NB4 (cell line): ENCODE data around the gene TBC1D32.

ENCODE experiments used
- CTCF ChIP-seq: IDR thresholded peaks from one replicate; pipeline ENCODE4 v1.5.1; 2012; ENCODE audit warnings: low read depth, low read length
- MAX ChIP-seq: IDR thresholded peaks from 2 replicates; pipeline ENCODE4 v1.6.1; 2011; ENCODE audit warnings: low read depth, low read length
- MYC ChIP-seq: IDR thresholded peaks from 2 replicates; pipeline ENCODE4 v1.6.1; 2011; ENCODE audit warnings: low read depth, low read length
- POLR2A ChIP-seq: IDR thresholded peaks from 2 replicates; pipeline ENCODE4 v1.6.1; 2011; ENCODE audit warnings: mild to moderate bottlenecking; ENCODE audit not compliant: insufficient read length; ENCODE audit errors: extremely low read depth

- TF ChIP-seq CTCF (no peak), POLR2A (no peak), MAX (no peak), MYC (no peak)
Measured at GRCh38 chr6:121161886-121162285, 172.4 kb downstream of the TBC1D32 start.
